GM21367 (cell line): ENCODE results near the gene TEAD3.
"Not testable (repeated sequence)": the region's sequence is repeated elsewhere in the genome, so short reads cannot be mapped to it uniquely, and the experiment has no call there.

Experiments
- ATAC-seq: cut with Tn5 transposase; IDR thresholded peaks from one replicate; pipeline ENCODE4 v1.9.1; 2021; ENCODE audit not compliant: unreplicated experiment

TEAD3 gene

GRCh38 chr6:35452183-35453090 lies 44.4 kb downstream of the TEAD3 start, which contains the start of gene FANCE:
TSS of gene FANCE (plus strand) at chr6:35452338. CDS start at chr6:35452546, 208 bp downstream.
- ATAC-seq, result peak; percentile 79

- ATAC-seq, result no peak
These were observed 45.3 kb downstream of the TEAD3 start for GRCh38 chr6:35451354-35452182.

GRCh38 chr6:35449287-35449881 lies 47.5 kb downstream of the TEAD3 start:
- ATAC-seq, result no peak

GRCh38 chr6:35448191-35448590 lies 48.7 kb downstream of the TEAD3 start:
- no peak for ATAC-seq

DNA sequence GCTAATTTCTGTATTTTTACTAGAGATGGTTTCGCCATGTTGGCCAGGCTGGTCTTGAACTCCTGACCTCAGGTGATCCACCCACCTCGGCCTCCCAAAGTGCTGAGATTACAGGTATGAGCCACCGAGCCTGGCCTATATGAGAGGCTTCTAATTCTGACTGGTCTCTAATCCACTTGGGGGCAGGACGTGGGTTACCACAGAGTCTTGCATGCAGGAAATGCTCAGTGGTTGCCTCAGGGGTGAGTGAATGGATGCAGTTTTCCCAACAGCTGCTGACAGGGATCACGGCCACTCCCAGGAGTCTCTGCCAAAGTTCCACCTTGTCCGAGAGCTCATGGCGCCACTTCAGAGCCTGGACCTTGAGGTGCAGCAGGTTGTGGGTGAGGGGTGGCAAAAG lies 51.2 kb downstream of the TEAD3 start:
- no peak for ATAC-seq

DNA sequence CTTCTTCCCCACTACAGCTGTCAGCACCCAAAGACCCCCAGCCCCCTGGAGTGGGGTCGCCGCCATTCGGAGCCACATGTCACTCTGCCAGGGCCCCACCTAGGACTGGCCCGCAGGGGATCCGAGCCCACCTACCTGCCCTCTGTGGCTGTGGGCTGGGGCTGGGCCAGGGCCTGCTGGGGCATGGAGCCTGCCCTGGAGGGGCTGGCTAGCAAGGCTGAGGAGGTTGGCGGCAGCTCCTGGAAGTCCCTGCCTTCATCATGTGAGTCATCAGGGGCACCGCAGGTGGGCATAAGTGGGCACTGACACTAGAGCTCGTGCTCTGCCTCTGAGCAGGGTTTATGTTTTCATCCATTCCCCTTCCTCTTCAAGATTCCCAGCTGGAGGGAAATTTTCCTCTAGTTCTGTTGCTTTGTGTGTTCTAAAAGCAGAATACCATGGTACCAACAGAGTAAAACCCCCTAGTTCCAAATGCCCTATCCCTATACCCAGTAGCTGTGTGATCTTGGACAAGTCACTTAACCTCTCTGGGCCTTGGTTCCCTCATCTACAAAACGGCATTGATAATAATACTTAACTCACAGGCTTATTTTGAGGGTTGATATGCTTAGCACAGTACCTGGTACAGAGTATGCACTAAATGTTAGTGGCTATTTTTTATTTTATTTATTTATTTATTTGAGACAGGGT lies 53.4 kb downstream of the TEAD3 start:
- no peak for ATAC-seq

GRCh38 chr6:35442693-35443092 lies 54.2 kb downstream of the TEAD3 start:
- ATAC-seq, result no peak

GRCh38 chr6:35441642-35442041 lies 55.2 kb downstream of the TEAD3 start:
- no peak for ATAC-seq

DNA sequence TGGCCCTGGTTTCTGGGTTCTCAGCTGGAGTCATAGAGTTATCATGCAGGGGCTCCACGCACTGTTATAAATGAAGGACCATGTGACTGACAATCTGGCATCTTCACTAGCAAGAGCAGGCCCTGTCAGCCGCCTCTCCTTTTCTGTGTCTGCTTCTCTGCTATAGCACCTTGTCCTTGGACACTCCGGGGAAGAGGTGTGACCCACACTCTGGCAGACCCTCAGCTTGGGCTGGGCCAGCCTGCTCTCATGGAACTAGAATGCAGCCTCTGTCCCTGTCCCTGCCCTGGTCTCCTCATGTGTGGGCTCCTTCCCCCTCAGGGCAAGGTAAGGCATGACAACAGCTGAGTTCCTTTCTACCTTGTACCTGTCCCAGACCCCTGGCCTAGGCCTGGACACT lies 55.7 kb downstream of the TEAD3 start:
- ATAC-seq, result no peak

DNA sequence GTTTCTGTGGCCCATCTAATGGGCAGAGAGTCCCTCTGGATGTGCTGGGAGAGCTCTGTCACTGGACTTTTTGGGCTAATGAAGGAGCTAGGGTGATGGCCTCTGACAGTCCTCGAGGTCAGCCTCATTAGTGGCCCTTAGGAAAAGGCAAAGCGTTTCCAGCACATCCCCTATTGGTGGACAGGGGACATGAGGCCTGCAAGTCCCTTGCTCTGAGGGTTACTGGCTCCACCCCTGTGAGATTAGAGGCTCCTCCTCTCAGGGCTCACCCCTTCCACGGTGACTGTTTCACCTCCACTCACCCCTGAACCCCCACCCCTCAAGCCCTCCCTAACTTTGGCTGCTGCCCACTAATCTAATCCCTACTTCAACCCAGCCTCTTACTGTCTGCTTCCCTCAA lies 57.6 kb downstream of the TEAD3 start:
- ATAC-seq, result no peak

GRCh38 chr6:35438378-35439065 lies 58.4 kb downstream of the TEAD3 start:
- ATAC-seq, result not testable (repeated sequence)

- ATAC-seq, result no peak
These were observed 60.6 kb downstream of the TEAD3 start for GRCh38 chr6:35436071-35436857.

- no peak for ATAC-seq
These were observed 61.6 kb downstream of the TEAD3 start for GRCh38 chr6:35435074-35435837.

GRCh38 chr6:35432702-35433101 lies 64.2 kb downstream of the TEAD3 start:
- ATAC-seq, result not testable (repeated sequence)

GRCh38 chr6:35432291-35432690 lies 64.6 kb downstream of the TEAD3 start:
- ATAC-seq, result no peak

DNA sequence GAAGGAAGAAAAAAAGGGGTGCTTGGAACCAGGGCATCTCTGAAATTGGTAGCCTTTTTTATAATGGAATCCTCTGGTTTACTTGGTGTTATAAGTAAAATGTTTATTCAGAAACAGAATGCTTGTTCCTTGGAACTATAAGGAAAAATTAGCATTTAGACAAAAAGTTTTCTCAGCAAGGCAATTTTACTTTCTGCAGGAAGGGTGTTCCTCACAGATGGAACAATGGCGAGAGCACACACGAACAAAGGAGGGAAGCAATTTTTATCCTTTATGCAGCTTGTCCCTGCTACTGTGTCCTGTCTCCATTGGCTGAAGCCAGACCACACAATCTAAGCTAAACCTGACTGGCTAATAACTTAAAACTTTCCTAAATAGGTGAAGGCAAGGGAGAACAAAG lies 67.4 kb downstream of the TEAD3 start:
- no peak for ATAC-seq

DNA sequence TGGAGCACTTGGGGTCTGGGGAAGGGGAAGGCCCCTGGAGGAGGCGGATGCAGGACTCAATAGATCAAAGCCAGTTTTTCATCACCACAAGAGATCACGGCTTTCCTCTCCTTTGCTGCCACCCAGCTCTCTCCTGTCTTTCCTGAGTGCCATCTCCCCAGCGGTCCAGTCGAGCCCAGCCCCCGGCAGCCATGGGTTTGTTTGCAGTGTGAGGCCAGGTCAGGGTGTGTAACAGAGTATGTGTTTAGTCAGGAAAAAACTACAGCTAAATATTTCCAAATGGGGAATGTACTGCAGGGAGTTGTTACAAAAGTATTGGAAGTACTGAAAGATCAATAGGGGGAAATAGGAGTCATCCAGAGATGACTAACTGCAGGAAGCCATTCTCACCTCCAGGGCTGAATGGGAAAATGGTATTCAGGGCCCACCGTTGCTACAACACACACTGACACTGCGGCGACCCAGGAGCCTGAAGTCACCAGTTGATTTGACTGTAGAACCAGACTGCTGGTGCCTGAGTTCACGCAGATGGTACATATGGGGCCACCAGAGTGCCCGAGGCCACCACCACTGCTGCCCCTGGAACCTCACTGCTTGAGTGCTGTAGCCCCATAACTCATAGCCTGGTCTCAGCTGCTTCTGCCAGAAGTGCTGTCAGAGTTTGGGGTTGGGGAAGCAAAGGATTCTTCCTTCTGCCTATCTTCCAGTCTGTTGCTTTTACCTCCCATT lies 68.3 kb downstream of the TEAD3 start:
- ATAC-seq, result no peak

GRCh38 chr6:35427851-35428321 lies 69.0 kb downstream of the TEAD3 start:
- ATAC-seq, result no peak
